CD14-positive monocyte (primary cell): Measurements from ENCODE around the gene CSF1R. TPM values are rescaled to one million over a fixed set of nuclear protein-coding genes. Genes with fewer than 3 reads are reported as not detected.

ENCODE experiments used
- DNase-seq, 3 donors: peaks; one replicate each; pipeline ENCODE4 v3.0.0-alpha.2; 2011 to 2022
- H2AFZ ChIP-seq: 2 replicates; pipeline ENCODE4 v1.6.0; 2012; ENCODE audit warnings: mild to moderate bottlenecking, low read depth, low read length, inconsistent platforms; ENCODE audit not compliant: insufficient read depth, poor library complexity, severe bottlenecking
- H3K27ac ChIP-seq, 2 donors: 1 replicate in 1 of 2; 2 replicates in 1 of 2; pipeline ENCODE4 v1.5.1; 2012 to 2013; ENCODE audit warnings: low read length in 2 of 2, control low read depth in 1 of 2, inconsistent platforms in 1 of 2, low read depth in 1 of 2, mild to moderate bottlenecking in 1 of 2
- H3K27me3 ChIP-seq, 2 donors: one replicate each; pipeline versions ENCODE4 v1.6.0 to v1.6.1; 2011 to 2013; ENCODE audit warnings: low read length in 2 of 2; ENCODE audit not compliant: control insufficient read depth in 2 of 2, insufficient read depth in 2 of 2
- H3K36me3 ChIP-seq, 2 donors: replicated peaks in 1 of 2; 1 replicate in 1 of 2; 2 replicates in 1 of 2; pipeline versions ENCODE4 v1.5.1 to v1.6.1; 2012 to 2013; ENCODE audit warnings: low read length in 2 of 2, control low read depth in 1 of 2, inconsistent platforms in 1 of 2, mild to moderate bottlenecking in 1 of 2; ENCODE audit not compliant: insufficient read depth in 2 of 2, control insufficient read depth in 1 of 2
- H3K4me1 ChIP-seq, 2 donors: 1 replicate in 1 of 2; 2 replicates in 1 of 2; pipeline versions ENCODE4 v1.5.1 to v1.6.1; 2012 to 2013; ENCODE audit warnings: low read length in 2 of 2, control low read depth in 1 of 2, inconsistent platforms in 1 of 2, mild to moderate bottlenecking in 1 of 2, moderate library complexity in 1 of 2; ENCODE audit not compliant: insufficient read depth in 2 of 2, control insufficient read depth in 1 of 2
- H3K4me2 ChIP-seq: replicated peaks from 2 replicates; pipeline ENCODE3; 2012; ENCODE audit warnings: low read length, moderate library complexity, mild to moderate bottlenecking; ENCODE audit not compliant: poor library complexity, severe bottlenecking; ENCODE audit errors: extremely low read depth
- H3K4me3 ChIP-seq, 3 experiments: fragments of 200-600 bp in 1 of 3; sonication (generic) in 1 of 3; replicated peaks in 1 of 3; 1 replicate in 2 of 3; 2 replicates in 1 of 3; pipeline ENCODE4 v1.5.1; 2011 to 2013; ENCODE audit warnings: low read length in 3 of 3, mild to moderate bottlenecking in 3 of 3, control low read depth in 2 of 3, low read depth in 2 of 3, inconsistent platforms in 1 of 3, moderate library complexity in 1 of 3
- H3K79me2 ChIP-seq: 2 replicates; pipeline ENCODE4 v1.6.0; 2012; ENCODE audit warnings: mild to moderate bottlenecking, control low read depth, inconsistent platforms, low read length, moderate library complexity; ENCODE audit not compliant: insufficient read depth
- H3K9ac ChIP-seq: 2 replicates; pipeline ENCODE4 v1.6.0; 2017; ENCODE audit warnings: low read length, mild to moderate bottlenecking; ENCODE audit not compliant: insufficient read depth, poor library complexity, severe bottlenecking
- H3K9me3 ChIP-seq, 2 donors: replicated peaks in 1 of 2; 1 replicate in 1 of 2; 2 replicates in 1 of 2; pipeline versions ENCODE4 v1.5.1 to v1.6.1; 2012 to 2013; ENCODE audit warnings: low read length in 2 of 2, control low read depth in 1 of 2; ENCODE audit not compliant: control insufficient read depth in 1 of 2, insufficient read depth in 1 of 2
- H4K20me1 ChIP-seq: 2 replicates; pipeline ENCODE4 v1.6.0; 2012; ENCODE audit warnings: mild to moderate bottlenecking, low read length, control low read depth, moderate library complexity; ENCODE audit not compliant: insufficient read depth
- H3K27ac Mint-ChIP-seq, 7 donors: one replicate each; pipeline ENCODE4 v1.8.0; 2020; ENCODE audit warnings: mild to moderate bottlenecking in 7 of 7, mixed read lengths in 7 of 7, moderate library complexity in 6 of 7, inconsistent platforms in 2 of 7
- H3K27me3 Mint-ChIP-seq, 3 donors: one replicate each; pipeline ENCODE4 v1.8.0; 2021 to 2022; ENCODE audit warnings: low read depth in 3 of 3, mild to moderate bottlenecking in 3 of 3, mixed read lengths in 3 of 3, moderate library complexity in 3 of 3, inconsistent platforms in 1 of 3
- H3K36me3 Mint-ChIP-seq, 2 donors: one replicate each; pipeline ENCODE4 v1.8.0; 2020; ENCODE audit warnings: mixed read lengths in 2 of 2, inconsistent platforms in 1 of 2, mild to moderate bottlenecking in 1 of 2
- H3K4me1 Mint-ChIP-seq: one replicate; pipeline ENCODE4 v1.8.0; 2020; ENCODE audit warnings: mild to moderate bottlenecking, mixed read lengths
- H3K4me3 Mint-ChIP-seq, 2 donors: one replicate each; pipeline ENCODE4 v1.8.0; 2020; ENCODE audit warnings: mild to moderate bottlenecking in 2 of 2, mixed read lengths in 2 of 2, moderate library complexity in 1 of 2
- H3K9me3 Mint-ChIP-seq, 7 donors: one replicate each; pipeline ENCODE4 v1.8.0; 2020 to 2022; ENCODE audit warnings: mixed read lengths in 7 of 7, mild to moderate bottlenecking in 6 of 7, moderate library complexity in 6 of 7, inconsistent platforms in 2 of 7
- WGBS: methylation state at CpG from one replicate; pipeline ENCODE4 v1.1.5; 2013; ENCODE audit warnings: missing lambda C conversion rate; ENCODE audit not compliant: insufficient coverage; 5-methylcytosine and 5-hydroxymethylcytosine counted together
- intact Hi-C, 2 donors: fragments of 100-400 bp; cut with micrococcal nuclease; formaldehyde crosslinking; loops; one replicate each; pipeline versions ENCODE4 v1.15.0 to v1.15.1; 2023
- polyA plus RNA-seq, 3 donors: library from polyadenylated mRNA; depleted of rRNA in 1 of 3; unstranded in 2 of 3; stranded (reverse) in 1 of 3; fragments of 300-500 nt in 2 of 3; fragments of >200 nt in 1 of 3; fragmentation: Illumina TruSeq in 2 of 3; gene quantifications; 1 replicate in 2 of 3; 2 replicates in 1 of 3; pipeline ENCODE4 v1.2.3, GENCODE V29; 2012 to 2021
- TF ChIP-seq, protein P1 (sequence below): fragments of 200-600 bp; IDR thresholded peaks from one replicate; pipeline ENCODE4 v1.8.0; 2022; ENCODE audit warnings: antibody characterized with exemption, mild to moderate bottlenecking

The CSF1R gene
- polyA plus RNA-seq, 3 donors, result 180 to 332 (median 242) TPM

DNA sequence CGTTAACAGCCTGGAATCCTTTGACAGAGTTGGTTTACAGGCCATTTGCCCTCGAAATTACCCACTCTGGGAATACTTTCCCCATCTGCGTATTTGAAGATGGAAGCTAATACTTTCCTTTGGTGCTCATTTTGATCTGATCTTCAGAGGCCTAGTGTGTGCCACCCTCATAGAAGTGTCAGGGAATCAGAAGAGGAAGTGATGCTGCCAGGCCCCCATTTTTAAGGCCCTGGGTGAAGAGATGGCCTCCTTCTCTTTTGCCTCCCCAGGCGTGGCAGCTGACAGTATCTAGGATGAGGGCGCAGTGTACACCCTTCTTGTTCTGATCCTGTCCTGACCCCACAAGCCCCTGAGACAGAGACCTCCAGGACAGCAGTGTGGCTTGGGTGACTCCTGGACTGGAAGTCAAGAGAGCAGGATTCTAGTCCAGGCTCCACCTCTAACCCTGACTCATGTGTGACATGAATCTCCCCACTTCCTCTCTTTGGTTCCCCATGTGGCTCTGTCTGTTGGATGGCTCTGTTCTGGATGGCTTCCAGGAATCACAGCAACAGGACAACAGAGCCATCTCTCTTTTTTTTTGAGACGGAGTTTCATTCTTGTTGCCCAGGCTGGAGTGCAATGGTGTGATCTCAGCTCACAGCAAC, 27.8 kb downstream of the CSF1R start:
- Mint-ChIP-seq H3K27me3 (peaks cover 0 to 2% (median 0%) of the 10 kb centered on the region in 3 donors), H3K9me3 (peaks cover 0 to 3% (median 0%) of the 10 kb centered on the region in 7 donors), H3K4me1 (peaks cover 49% of the 10 kb centered on the region), H3K27ac (peak overlapping the region; percentile 98 to 100 (median 99)), H3K36me3 (peaks cover 92 to 99% of the 10 kb centered on the region in 2 donors), H3K4me3 (no peak overlapping the region)
- Histone ChIP-seq H3K9ac (peak overlapping the region; percentile 42), H3K4me3 (no peak overlapping the region), H3K27ac (peak overlapping the region; percentile 92 to 97), H3K4me2 (no peak overlapping the region), H3K4me1 (peaks cover 52 to 54% of the 10 kb centered on the region in 2 donors), H3K79me2 (peaks cover 60% of the 10 kb centered on the region), H3K27me3 (no peaks in the 10 kb centered on the region), H4K20me1 (peaks cover 98% of the 10 kb centered on the region), H3K9me3 (no peaks in the 10 kb centered on the region), H2AFZ (peak overlapping the region; percentile 64), H3K36me3 (peaks cover 90 to 93% of the 10 kb centered on the region in 2 donors)
- TF ChIP-seq, protein P1, sequence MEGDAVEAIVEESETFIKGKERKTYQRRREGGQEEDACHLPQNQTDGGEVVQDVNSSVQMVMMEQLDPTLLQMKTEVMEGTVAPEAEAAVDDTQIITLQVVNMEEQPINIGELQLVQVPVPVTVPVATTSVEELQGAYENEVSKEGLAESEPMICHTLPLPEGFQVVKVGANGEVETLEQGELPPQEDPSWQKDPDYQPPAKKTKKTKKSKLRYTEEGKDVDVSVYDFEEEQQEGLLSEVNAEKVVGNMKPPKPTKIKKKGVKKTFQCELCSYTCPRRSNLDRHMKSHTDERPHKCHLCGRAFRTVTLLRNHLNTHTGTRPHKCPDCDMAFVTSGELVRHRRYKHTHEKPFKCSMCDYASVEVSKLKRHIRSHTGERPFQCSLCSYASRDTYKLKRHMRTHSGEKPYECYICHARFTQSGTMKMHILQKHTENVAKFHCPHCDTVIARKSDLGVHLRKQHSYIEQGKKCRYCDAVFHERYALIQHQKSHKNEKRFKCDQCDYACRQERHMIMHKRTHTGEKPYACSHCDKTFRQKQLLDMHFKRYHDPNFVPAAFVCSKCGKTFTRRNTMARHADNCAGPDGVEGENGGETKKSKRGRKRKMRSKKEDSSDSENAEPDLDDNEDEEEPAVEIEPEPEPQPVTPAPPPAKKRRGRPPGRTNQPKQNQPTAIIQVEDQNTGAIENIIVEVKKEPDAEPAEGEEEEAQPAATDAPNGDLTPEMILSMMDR, result no peak
- 62% methylated on average over 3 of the region's 6 CpGs for WGBS
- intact Hi-C loops, result no loop called here
- DNase-seq, result peak; percentile 93 to 96 (median 95)

DNA sequence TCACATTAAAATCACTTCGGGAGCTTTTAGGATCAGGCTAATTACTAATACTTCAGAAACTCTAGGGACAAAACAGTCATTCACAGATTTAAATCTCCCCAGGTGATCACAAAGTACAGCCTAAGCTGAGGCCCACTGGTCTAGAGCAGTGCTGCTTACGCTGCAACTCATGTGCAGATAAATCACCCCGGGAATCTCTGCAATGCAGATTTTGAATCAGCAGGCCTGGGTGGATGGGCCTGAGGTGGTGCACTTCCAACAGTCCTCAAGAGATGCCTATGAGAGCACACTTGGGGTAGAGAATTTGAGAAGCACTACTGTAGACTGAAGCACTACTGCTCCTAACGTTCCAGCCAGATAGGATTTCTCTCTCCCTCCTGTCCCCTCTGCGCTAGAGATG, 28.4 kb downstream of the CSF1R start:
- H3K36me3 Mint-ChIP-seq, result peaks cover 92 to 99% of the 10 kb centered on the region in 2 donors
- Histone ChIP-seq H3K27me3 (no peaks in the 10 kb centered on the region), H3K9ac (peak overlapping the region; percentile 42), H3K4me1 (peaks cover 52 to 55% of the 10 kb centered on the region in 2 donors), H4K20me1 (peaks cover 98% of the 10 kb centered on the region), H3K4me3 (no peak overlapping the region), H3K36me3 (peaks cover 90 to 93% of the 10 kb centered on the region in 2 donors), H3K79me2 (peaks cover 55% of the 10 kb centered on the region), H3K4me2 (no peak overlapping the region), H3K9me3 (no peaks in the 10 kb centered on the region), H3K27ac (peak overlapping the region; percentile 92 to 97), H2AFZ (no peak overlapping the region)
- no peak overlapping the region for H3K4me3 Mint-ChIP-seq
- H3K27ac Mint-ChIP-seq, result peak overlapping the region; percentile 98 to 100 (median 99)
- H3K9me3 Mint-ChIP-seq, result peaks cover 0 to 3% (median 0%) of the 10 kb centered on the region in 7 donors
- TF ChIP-seq, protein P1, result no peak
- WGBS, result 94% methylated on average over 4 of the region's 5 CpGs
- DNase-seq, result no peak
- peaks cover 49% of the 10 kb centered on the region for H3K4me1 Mint-ChIP-seq
- no peaks in the 10 kb centered on the region for H3K27me3 Mint-ChIP-seq
- intact Hi-C loops, result no loop called here
